Neural cell (in vitro differentiated cells): ENCODE results near the gene ANKRD33B.

Source experiments
- CTCF ChIP-seq: fragments of 450-650 bp; IDR thresholded peaks from 2 replicates; pipeline ENCODE4 v1.5.1; 2014; ENCODE audit warnings: antibody characterized with exemption, mild to moderate bottlenecking, moderate library complexity; ENCODE audit not compliant: poor library complexity, severe bottlenecking
- EP300 ChIP-seq: fragments of 450-650 bp; conservative IDR thresholded peaks from 2 replicates; pipeline ENCODE4 v1.6.1; 2014; ENCODE audit warnings: antibody characterized with exemption, mild to moderate bottlenecking, moderate library complexity; ENCODE audit not compliant: poor library complexity, severe bottlenecking
- EZH2 ChIP-seq: fragments of 200-600, 300-800 bp; shearing (Covaris generic), sonication (generic); IDR thresholded peaks from 2 replicates; pipeline ENCODE4 v1.6.1; 2014; ENCODE audit warnings: antibody characterized with exemption, low read length, borderline replicate concordance, mild to moderate bottlenecking; ENCODE audit not compliant: insufficient read depth, poor library complexity, severe bottlenecking
- SMC3 ChIP-seq: fragments of 450-650 bp; conservative IDR thresholded peaks from 2 replicates; pipeline ENCODE4 v1.6.1; 2014; ENCODE audit warnings: antibody characterized with exemption, mild to moderate bottlenecking, moderate library complexity; ENCODE audit not compliant: poor library complexity

GRCh38 chr5:10536511-10536910, 27.4 kb upstream of the ANKRD33B start:
- TF ChIP-seq CTCF, result no peak
- no peak for TF ChIP-seq EZH2
- TF ChIP-seq SMC3, result no peak
- no peak for TF ChIP-seq EP300
